ENCODE results near the gene CAMSAP2. TPM values are rescaled to one million over a fixed set of nuclear protein-coding genes. Genes with fewer than 3 reads are reported as not detected.
"Not testable (repeated sequence)": the region's sequence is repeated elsewhere in the genome, so short reads cannot be mapped to it uniquely, and the experiment has no call there.

CAMSAP2 gene
- total RNA-seq, 2 experiments from 2014 or later, result 3.0 to 4.1 TPM

DNA sequence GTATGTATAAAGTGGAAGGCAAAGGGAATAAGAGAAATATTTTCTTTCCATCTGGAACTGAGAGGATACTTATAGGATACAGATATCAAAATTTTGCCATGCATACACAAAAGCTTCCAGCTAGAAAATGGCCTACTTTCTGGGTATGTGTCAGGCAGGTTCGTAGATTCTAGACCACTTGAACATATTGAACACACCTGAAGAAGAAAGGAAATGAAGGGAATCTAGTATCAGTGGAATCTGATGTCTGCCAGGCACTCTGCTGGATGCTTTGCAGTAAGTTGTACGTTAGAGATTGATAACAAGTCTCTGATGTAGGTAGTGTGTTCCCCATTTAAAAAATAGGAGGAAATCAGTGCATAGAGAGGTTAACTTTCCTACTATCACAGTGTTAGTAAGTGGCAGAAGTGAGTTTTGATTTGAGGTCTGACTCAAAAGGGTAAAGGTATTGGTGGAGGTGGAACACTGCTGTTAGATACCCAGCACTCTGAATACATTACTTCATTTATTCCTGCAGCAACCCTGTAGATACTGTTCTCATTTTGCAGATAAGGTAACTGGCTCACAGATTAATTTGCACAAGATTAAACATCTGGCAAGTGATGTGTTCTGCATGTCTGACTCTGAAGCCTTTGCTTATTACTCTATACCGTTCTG lies 3.0 kb downstream of the CAMSAP2 start:
- Mint-ChIP-seq H3K4me3 (no peak overlapping the region), H3K36me3 (peaks cover 1% of the 10 kb centered on the region), H3K27ac (no peak overlapping the region), H3K4me1 (ENCODE audit: low read depth) (peaks cover 35% of the 10 kb centered on the region), H3K27me3 (peaks cover 3% of the 10 kb centered on the region), H3K9me3 (no peaks in the 10 kb centered on the region)
- DNase-seq, result no peak
- ChIA-PET POLR2A (interaction anchor here (0.6 kb wide), 1 partner anchor 12 kb away, joined by 3 read pairs; no protein-coding TSS in a partner anchor), CTCF (no interaction called here)
- intact Hi-C loops (cut with micrococcal nuclease), result loop anchor here (2.0 kb wide), 2 partner anchors 61 to 121 kb away; partner anchors contain the start of gene KIF14

DNA sequence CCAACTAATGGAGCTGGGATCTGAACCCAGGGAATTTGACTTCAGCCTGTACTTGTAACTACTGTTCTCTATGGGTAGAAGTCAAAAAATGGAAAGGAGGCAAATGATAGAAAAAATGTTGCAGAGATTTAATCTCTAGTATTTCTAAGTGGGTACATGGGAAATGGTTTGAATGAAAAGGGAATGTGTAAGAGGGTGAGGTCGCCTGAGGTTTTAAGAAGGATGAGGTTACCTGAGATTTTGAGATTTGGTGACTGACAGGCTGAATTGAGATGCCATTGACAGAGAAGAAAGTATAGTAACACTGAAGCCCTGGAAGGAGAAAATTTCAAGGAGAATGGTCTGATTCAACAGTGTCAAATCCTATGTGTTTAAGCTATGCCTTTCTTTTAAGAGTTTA lies 5.5 kb downstream of the CAMSAP2 start:
- ChIA-PET CTCF (interaction anchor here (0.8 to 1.6 kb wide), 2 partner anchors 59 to 122 kb away, joined by 3 to 4 read pairs; no protein-coding TSS in a partner anchor), POLR2A (interaction anchor here (0.6 kb wide), 1 partner anchor 1043 kb away, joined by 5 read pairs; no protein-coding TSS in a partner anchor)
- Mint-ChIP-seq H3K9me3 (no peaks in the 10 kb centered on the region), H3K27me3 (peaks cover 3% of the 10 kb centered on the region), H3K27ac (no peak overlapping the region), H3K36me3 (no peaks in the 10 kb centered on the region), H3K4me3 (no peak overlapping the region), H3K4me1 (ENCODE audit: low read depth) (peaks cover 31% of the 10 kb centered on the region)
- intact Hi-C loops (cut with micrococcal nuclease), result no loop called here
- no peak for DNase-seq

DNA sequence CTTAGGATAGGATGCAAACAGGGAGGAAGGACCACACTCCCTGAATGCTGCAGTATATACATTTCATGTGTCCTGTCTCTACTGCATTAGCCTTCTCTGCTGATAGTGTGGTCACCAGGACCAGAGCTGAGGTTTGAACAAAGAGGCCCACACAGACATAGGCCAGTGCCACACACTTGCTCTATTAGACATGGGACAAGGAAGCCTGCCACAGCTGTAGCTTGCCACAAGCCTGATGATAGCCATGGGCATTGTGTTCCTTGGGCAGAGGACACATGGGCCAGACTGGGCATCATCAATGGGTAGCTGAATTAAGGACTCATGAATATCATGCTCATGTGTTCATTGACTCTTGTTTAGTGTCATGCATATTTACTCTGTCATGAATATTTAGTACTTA lies 10.4 kb downstream of the CAMSAP2 start:
- intact Hi-C loops (cut with micrococcal nuclease), result no loop called here
- peaks cover 10% of the 10 kb centered on the region for H3K4me1 Mint-ChIP-seq (ENCODE audit: low read depth)
- no peaks in the 10 kb centered on the region for H3K9me3 Mint-ChIP-seq
- H3K36me3 Mint-ChIP-seq, result no peaks in the 10 kb centered on the region
- no peaks in the 10 kb centered on the region for H3K27me3 Mint-ChIP-seq
- ChIA-PET POLR2A (interaction anchor here (0.6 kb wide), 1 partner anchor 66 kb away, joined by 3 read pairs; no protein-coding TSS in a partner anchor), CTCF (interaction anchor here (0.8 to 0.9 kb wide), 2 partner anchors 10 to 127 kb away, joined by 3 read pairs; partner anchors contain the start of gene CAMSAP2)
- DNase-seq, result no peak
- no peak overlapping the region for H3K27ac Mint-ChIP-seq
- H3K4me3 Mint-ChIP-seq, result no peak overlapping the region

DNA sequence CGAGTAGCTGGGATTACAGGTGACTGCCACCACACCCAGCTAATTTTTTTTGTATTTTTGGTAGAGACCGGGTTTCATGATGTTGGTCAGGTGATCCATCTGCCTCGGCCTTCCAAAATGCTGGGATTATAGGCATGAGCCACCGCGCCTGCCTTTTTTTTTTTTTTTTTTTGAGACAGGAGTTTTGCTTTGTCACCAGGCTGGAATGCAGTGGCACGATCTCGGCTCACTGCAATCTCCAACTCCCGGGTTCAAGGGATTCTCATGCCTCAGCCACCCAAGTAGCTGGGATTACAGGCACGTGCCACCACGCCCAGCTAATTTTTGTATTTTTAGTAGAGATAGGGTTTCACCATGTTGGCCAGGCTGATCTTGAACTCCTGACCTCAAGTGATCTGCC lies 12.1 kb downstream of the CAMSAP2 start:
- not testable (repeated sequence) for H3K36me3 Mint-ChIP-seq; H3K4me1 Mint-ChIP-seq (ENCODE audit: low read depth)

DNA sequence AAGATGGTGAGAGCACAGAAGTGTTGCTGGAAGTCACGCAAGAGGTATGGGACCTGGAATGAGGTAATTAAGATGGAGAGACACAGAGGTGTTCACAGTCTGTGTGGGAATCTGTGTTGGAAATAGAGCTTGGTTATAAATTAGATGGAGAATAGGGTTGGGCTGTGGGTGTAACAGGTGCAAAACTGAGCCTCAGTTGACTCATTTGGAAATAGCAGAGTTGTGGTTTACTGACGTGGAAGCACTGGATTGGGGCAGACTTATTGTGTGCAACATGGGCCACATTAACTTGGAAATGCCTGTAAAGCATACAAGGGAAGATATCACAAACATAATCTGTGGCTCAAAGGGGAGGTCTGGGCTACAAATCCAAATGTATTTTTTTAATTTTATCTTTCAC lies 13.0 kb downstream of the CAMSAP2 start:
- intact Hi-C loops (cut with micrococcal nuclease), result no loop called here
- Mint-ChIP-seq H3K9me3 (no peaks in the 10 kb centered on the region), H3K27ac (no peak overlapping the region), H3K27me3 (no peaks in the 10 kb centered on the region), H3K4me1 (ENCODE audit: low read depth) (peaks cover 7% of the 10 kb centered on the region), H3K36me3 (no peaks in the 10 kb centered on the region), H3K4me3 (no peak overlapping the region)
- POLR2A ChIA-PET, result no interaction called here
- CTCF ChIA-PET, result interaction anchor here (1.5 kb wide), 1 partner anchor 228 kb away, joined by 3 read pairs; no protein-coding TSS in a partner anchor
- DNase-seq, result peak; percentile 63

More for the DNA sequence above, 12.1 kb downstream of the CAMSAP2 start:
- CTCF ChIA-PET, result interaction anchor here (0.8 kb wide), 1 partner anchor 128 kb away, joined by 3 read pairs; no protein-coding TSS in a partner anchor
- H3K27ac Mint-ChIP-seq; H3K4me3 Mint-ChIP-seq; H3K27me3 Mint-ChIP-seq; POLR2A ChIA-PET; intact Hi-C loops (cut with micrococcal nuclease); DNase-seq; H3K9me3 Mint-ChIP-seq: not testable (repeated sequence)

DNA sequence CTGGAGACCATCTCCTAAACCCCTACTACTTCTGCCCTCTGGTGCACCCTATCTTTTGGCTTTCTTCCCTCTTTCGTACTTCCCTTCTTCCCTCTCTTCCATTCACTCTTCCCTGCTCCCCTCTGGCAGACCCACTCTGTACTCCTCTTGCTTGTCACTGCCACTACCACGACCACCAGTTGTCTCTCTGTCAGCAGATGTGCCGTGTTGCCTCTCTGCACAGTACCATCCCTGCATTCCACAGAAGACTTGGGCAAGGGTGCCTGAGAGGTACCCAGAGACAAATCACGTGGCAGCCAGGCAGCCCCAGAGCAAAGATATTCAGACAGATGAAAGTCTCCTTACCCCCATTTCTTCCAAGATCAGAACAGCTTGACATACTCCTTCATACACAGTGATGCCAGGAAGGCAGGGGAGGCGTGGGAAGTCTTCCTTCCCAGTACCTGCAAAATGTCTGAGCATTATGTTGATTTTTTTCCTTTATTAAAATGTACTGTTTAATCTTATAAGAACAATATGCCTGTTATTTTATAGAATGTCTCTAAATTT lies 15.0 kb downstream of the CAMSAP2 start:
- Mint-ChIP-seq H3K9me3 (no peaks in the 10 kb centered on the region), H3K36me3 (no peaks in the 10 kb centered on the region), H3K4me3 (no peak overlapping the region), H3K4me1 (ENCODE audit: low read depth) (peaks cover 7% of the 10 kb centered on the region), H3K27me3 (no peaks in the 10 kb centered on the region), H3K27ac (no peak overlapping the region)
- POLR2A ChIA-PET, result no interaction called here
- CTCF ChIA-PET, result no interaction called here
- DNase-seq, result no peak
- intact Hi-C loops (cut with micrococcal nuclease), result no loop called here

DNA sequence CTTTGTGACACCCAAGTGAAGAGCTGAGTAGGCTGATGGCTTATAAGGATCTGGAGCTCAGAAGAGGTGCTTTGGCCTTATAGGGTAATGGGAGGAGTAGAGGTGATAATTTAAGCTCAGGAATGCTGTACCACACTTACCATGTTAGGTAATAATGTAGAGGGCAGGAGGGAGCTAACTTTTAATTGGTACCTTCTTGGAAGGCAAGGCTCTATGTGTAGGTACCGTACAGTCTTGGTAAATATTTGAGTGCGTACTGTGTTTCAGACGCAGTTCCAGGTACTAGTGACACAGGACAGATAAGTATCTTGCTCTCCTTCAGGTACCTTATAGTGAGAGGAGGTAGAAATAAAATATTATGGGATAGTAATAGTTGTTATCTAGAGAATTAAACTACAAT lies 16.8 kb downstream of the CAMSAP2 start:
- no peak overlapping the region for H3K27ac Mint-ChIP-seq
- H3K36me3 Mint-ChIP-seq, result no peaks in the 10 kb centered on the region
- POLR2A ChIA-PET, result no interaction called here
- CTCF ChIA-PET, result interaction anchor here (1.2 kb wide), 1 partner anchor 133 kb away, joined by 3 read pairs; no protein-coding TSS in a partner anchor
- no peak for DNase-seq
- H3K4me1 Mint-ChIP-seq (ENCODE audit: low read depth), result peaks cover 7% of the 10 kb centered on the region
- no peaks in the 10 kb centered on the region for H3K27me3 Mint-ChIP-seq
- intact Hi-C loops (cut with micrococcal nuclease), result no loop called here
- no peaks in the 10 kb centered on the region for H3K9me3 Mint-ChIP-seq
- no peak overlapping the region for H3K4me3 Mint-ChIP-seq

DNA sequence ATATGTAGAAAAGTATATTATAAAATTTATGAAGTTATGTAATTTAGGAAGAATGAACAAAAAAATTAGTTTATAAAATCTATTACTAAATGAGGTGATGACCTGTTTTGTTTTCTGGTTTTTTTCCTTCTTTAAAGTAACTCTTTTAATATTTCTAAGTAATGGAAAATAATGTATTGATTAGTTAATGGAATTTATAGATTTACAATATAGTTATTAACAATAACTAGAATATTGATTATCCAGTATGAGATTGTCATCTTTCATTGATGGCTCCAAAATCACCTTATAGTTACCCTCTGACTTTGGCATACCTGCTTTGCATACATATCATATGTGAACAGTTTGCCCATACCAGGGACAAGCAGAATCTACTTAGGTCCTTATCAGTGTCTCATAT lies 23.4 kb downstream of the CAMSAP2 start:
- no peaks in the 10 kb centered on the region for H3K9me3 Mint-ChIP-seq
- no peaks in the 10 kb centered on the region for H3K27me3 Mint-ChIP-seq
- no peak for DNase-seq
- H3K4me3 Mint-ChIP-seq, result no peak overlapping the region
- H3K36me3 Mint-ChIP-seq, result no peaks in the 10 kb centered on the region
- intact Hi-C loops (cut with micrococcal nuclease), result no loop called here
- no peaks in the 10 kb centered on the region for H3K4me1 Mint-ChIP-seq (ENCODE audit: low read depth)
- ChIA-PET POLR2A (no interaction called here), CTCF (no interaction called here)
- no peak overlapping the region for H3K27ac Mint-ChIP-seq

DNA sequence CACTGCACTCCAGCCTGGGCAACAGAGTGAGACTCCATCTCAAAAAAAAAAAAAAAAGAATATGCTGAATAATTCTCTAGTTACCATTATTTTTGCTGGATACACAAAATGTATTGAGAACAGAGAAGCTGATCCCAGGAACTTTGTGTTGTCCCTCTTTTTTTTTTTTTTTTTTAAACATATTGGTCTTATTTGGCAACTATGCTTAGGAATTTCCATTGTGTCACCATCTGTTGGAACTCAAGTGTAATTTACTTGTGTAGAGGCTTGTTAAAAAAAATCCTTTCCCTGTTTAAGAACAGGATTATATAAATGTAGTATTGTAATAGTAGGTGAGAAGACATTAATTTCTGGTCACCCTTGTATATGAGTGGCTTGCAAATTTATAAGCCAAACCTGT lies 28.6 kb downstream of the CAMSAP2 start:
- Mint-ChIP-seq H3K36me3 (no peaks in the 10 kb centered on the region), H3K27ac (no peak overlapping the region), H3K4me3 (no peak overlapping the region), H3K27me3 (no peaks in the 10 kb centered on the region), H3K9me3 (no peaks in the 10 kb centered on the region), H3K4me1 (ENCODE audit: low read depth) (no peaks in the 10 kb centered on the region)
- intact Hi-C loops (cut with micrococcal nuclease), result no loop called here
- no peak for DNase-seq
- POLR2A ChIA-PET, result no interaction called here
- CTCF ChIA-PET, result no interaction called here

DNA sequence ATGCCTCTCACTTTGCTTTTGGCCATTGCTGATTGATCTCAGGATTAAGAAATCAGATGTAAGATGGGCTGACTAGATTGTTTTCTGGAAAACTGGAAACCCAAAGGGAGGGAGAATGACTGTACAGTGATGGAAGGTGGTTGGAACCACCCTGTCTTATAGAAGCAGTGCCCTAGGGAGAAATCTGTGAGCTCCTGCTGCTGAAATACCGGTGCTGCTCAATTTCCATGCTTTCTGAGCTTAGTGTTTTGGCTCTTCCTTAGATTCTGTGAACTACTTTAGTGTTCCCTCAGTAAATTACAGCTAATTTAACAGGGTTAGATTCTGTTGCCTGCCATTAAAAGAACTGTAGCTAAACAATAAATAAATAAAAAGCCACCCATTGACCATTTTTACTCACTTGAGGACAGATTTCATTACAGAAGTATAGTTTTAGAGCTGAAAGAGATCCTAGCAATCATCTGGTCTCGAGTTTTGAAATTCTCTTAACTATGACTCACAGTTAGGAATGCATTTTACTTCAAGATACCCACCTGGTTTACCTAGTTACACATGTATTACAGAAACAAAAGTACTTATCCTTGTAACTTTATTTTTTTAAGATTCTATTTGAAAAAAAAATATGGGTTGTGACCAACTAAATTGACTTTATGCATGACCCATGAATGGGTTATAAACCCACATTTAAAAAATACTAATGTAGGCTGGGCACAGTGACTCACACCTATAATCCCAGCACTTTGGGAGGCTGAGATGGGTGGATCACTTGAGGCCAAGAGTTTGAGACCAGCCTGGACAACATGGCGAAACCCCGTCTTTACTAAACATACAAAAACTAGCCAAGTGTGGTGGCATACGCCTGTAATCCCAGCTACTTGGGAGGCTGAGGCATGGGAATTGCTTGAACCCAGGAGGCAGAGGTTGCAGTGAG lies 33.2 kb downstream of the CAMSAP2 start:
- DNase-seq, result no peak
- ChIA-PET POLR2A (no interaction called here), CTCF (interaction anchor here (0.5 to 1.5 kb wide), 3 partner anchors 32 to 213 kb away, joined by 3 to 4 read pairs (median 3); no protein-coding TSS in a partner anchor)
- Mint-ChIP-seq H3K27me3 (no peaks in the 10 kb centered on the region), H3K4me3 (no peak overlapping the region), H3K27ac (no peak overlapping the region), H3K4me1 (ENCODE audit: low read depth) (peaks cover 4% of the 10 kb centered on the region), H3K9me3 (no peaks in the 10 kb centered on the region), H3K36me3 (no peaks in the 10 kb centered on the region)
- intact Hi-C loops (cut with micrococcal nuclease), result no loop called here

DNA sequence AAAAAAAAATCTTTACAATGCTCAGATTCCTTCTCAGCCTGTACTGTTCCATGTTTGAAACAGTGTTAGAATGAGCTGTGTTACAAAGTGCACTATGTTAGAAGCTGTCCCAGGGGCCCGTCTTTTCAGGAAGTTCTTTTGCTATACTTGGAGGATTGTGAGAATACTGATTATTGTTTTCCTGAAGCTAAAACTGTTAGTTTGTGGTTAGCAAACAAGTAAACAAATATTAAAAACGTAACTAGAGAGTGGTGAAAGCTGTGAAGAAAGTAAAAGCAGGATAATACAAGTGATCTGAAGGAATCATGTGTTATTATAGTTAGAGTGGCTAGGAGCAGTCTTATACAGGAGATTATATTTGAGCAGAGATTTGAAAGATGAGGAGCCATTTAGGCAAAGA lies 35.6 kb downstream of the CAMSAP2 start:
- CTCF ChIA-PET, result no interaction called here
- Mint-ChIP-seq H3K27ac (no peak overlapping the region), H3K36me3 (no peaks in the 10 kb centered on the region), H3K4me1 (ENCODE audit: low read depth) (peaks cover 4% of the 10 kb centered on the region), H3K27me3 (no peaks in the 10 kb centered on the region), H3K9me3 (no peaks in the 10 kb centered on the region), H3K4me3 (no peak overlapping the region)
- intact Hi-C loops (cut with micrococcal nuclease), result no loop called here
- POLR2A ChIA-PET, result no interaction called here
- no peak for DNase-seq
